OCI-LY1 (cell line): ENCODE results near the gene PKIG.

Experiments used
- H2AFZ ChIP-seq: fragments of 200-600 bp; sonication (generic), shearing (Covaris generic); 2 replicates; pipeline ENCODE4 v1.6.0; 2014; ENCODE audit warnings: antibody characterized with exemption, mild to moderate bottlenecking, low read length
- H3F3A ChIP-seq: fragments of 200-600 bp; sonication (generic), shearing (Covaris generic); 2 replicates; pipeline ENCODE4 v1.6.0; 2014; ENCODE audit warnings: mild to moderate bottlenecking, antibody characterized with exemption, low read length, moderate library complexity; ENCODE audit not compliant: insufficient read depth
- H3K27ac ChIP-seq: fragments of 200-600 bp; sonication (generic); 2 replicates; pipeline ENCODE4 v1.5.1; 2014; ENCODE audit warnings: low read length, mixed run types, mild to moderate bottlenecking, low read depth; ENCODE audit not compliant: poor library complexity, severe bottlenecking
- H3K27me3 ChIP-seq: fragments of 200-600 bp; sonication (generic); 2 replicates; pipeline ENCODE4 v1.6.0; 2014; ENCODE audit warnings: antibody characterized with exemption, mild to moderate bottlenecking, low read length, moderate library complexity; ENCODE audit not compliant: insufficient read depth
- H3K36me3 ChIP-seq: fragments of 200-600 bp; sonication (generic); 2 replicates; pipeline ENCODE4 v1.6.1; 2014; ENCODE audit warnings: mild to moderate bottlenecking, antibody characterized with exemption, low read length, moderate library complexity, mixed read lengths; ENCODE audit not compliant: insufficient read depth
- H3K4me1 ChIP-seq: fragments of 200-600 bp; sonication (generic); 2 replicates; pipeline ENCODE4 v1.5.1; 2014; ENCODE audit warnings: mild to moderate bottlenecking, low read length, moderate library complexity; ENCODE audit not compliant: insufficient read depth, severe bottlenecking
- H3K4me2 ChIP-seq: fragments of 200-600 bp; sonication (generic), shearing (Covaris generic); 2 replicates; pipeline ENCODE4 v1.6.1; 2014; ENCODE audit warnings: low read length
- H3K4me3 ChIP-seq: fragments of 200-600 bp; sonication (generic); 2 replicates; pipeline ENCODE4 v1.5.1; 2014; ENCODE audit warnings: low read length, low read depth, mild to moderate bottlenecking, mixed read lengths; ENCODE audit not compliant: poor library complexity, severe bottlenecking
- H3K79me2 ChIP-seq: fragments of 200-600 bp; shearing (Covaris generic); 2 replicates; pipeline ENCODE4 v1.6.1; 2016; ENCODE audit warnings: mixed run types, low read length, mixed read lengths; ENCODE audit not compliant: insufficient read depth
- H3K9ac ChIP-seq: fragments of 200-600 bp; sonication (generic), shearing (Covaris generic); 2 replicates; pipeline ENCODE4 v1.6.1; 2014; ENCODE audit warnings: mild to moderate bottlenecking, low read length, mixed read lengths
- H3K9me2 ChIP-seq: fragments of 200-600 bp; sonication (generic), shearing (Covaris generic); 2 replicates; pipeline ENCODE4 v1.6.1; 2014; ENCODE audit warnings: low read depth, mild to moderate bottlenecking, low read length, mixed read lengths
- H3K9me3 ChIP-seq: fragments of 200-600 bp; shearing (Covaris generic); 2 replicates; pipeline ENCODE4 v1.6.1; 2014; ENCODE audit warnings: low read length, mixed read lengths
- H4K20me1 ChIP-seq: fragments of 200-600 bp; sonication (generic), shearing (Covaris generic); 2 replicates; pipeline ENCODE4 v1.6.0; 2016; ENCODE audit warnings: mild to moderate bottlenecking, low read length; ENCODE audit not compliant: insufficient read depth
- EZH2 ChIP-seq: fragments of 200-600 bp; sonication (generic), shearing (Covaris generic); IDR thresholded peaks from 2 replicates; pipeline ENCODE4 v1.8.0; 2017; ENCODE audit warnings: borderline replicate concordance, mixed run types, mild to moderate bottlenecking, antibody characterized with exemption, low read length, moderate library complexity, mixed read lengths
- TF ChIP-seq, protein P1 (sequence below): fragments of 200-600 bp; sonication (generic), shearing (Covaris generic); IDR thresholded peaks from 2 replicates; pipeline ENCODE4 v1.5.1; 2017; ENCODE audit warnings: mild to moderate bottlenecking, antibody characterized with exemption, low read length, moderate library complexity, mixed read lengths

Gene PKIG

DNA sequence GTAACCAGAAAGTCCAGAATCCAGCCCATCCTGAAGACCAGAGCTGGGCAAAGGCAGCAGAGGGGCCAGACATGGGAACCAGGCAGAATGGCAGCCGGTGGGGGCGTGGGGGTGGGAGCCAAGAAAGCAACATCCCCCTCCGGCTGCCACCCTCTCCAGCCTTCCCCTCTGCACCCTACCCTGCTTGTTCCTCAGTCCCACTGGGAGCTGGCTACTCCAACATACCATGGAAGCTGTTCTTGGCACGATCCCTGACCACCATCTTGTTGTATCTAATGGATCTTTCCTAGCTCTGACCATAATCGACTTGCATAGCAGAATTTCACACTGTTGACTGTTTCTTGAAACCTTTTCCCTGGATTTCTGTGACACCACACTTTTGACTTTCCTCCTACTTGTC is 38.9 kb downstream of the PKIG start:
- Histone ChIP-seq H3K4me1 (peaks cover 32% of the 10 kb centered on the region), H3K36me3 (peaks cover 66% of the 10 kb centered on the region), H4K20me1 (no peaks in the 10 kb centered on the region), H3K27ac (no peak overlapping the region), H3K79me2 (no peaks in the 10 kb centered on the region), H2AFZ (no peak overlapping the region), H3K9me2 (no peaks in the 10 kb centered on the region), H3K4me3 (no peak overlapping the region), H3F3A (no peaks in the 10 kb centered on the region), H3K9ac (no peak overlapping the region), H3K4me2 (no peak overlapping the region), H3K9me3 (no peaks in the 10 kb centered on the region), H3K27me3 (no peaks in the 10 kb centered on the region)
- no peak for TF ChIP-seq EZH2
- TF ChIP-seq, protein P1, sequence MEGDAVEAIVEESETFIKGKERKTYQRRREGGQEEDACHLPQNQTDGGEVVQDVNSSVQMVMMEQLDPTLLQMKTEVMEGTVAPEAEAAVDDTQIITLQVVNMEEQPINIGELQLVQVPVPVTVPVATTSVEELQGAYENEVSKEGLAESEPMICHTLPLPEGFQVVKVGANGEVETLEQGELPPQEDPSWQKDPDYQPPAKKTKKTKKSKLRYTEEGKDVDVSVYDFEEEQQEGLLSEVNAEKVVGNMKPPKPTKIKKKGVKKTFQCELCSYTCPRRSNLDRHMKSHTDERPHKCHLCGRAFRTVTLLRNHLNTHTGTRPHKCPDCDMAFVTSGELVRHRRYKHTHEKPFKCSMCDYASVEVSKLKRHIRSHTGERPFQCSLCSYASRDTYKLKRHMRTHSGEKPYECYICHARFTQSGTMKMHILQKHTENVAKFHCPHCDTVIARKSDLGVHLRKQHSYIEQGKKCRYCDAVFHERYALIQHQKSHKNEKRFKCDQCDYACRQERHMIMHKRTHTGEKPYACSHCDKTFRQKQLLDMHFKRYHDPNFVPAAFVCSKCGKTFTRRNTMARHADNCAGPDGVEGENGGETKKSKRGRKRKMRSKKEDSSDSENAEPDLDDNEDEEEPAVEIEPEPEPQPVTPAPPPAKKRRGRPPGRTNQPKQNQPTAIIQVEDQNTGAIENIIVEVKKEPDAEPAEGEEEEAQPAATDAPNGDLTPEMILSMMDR, result no peak

- Histone ChIP-seq H2AFZ (no peak overlapping the region), H3K9ac (no peak overlapping the region), H3F3A (no peaks in the 10 kb centered on the region), H3K4me3 (no peak overlapping the region), H3K36me3 (peaks cover 61% of the 10 kb centered on the region), H3K79me2 (no peaks in the 10 kb centered on the region), H3K9me3 (no peaks in the 10 kb centered on the region), H4K20me1 (no peaks in the 10 kb centered on the region), H3K27me3 (no peaks in the 10 kb centered on the region), H3K9me2 (no peaks in the 10 kb centered on the region), H3K4me1 (peaks cover 26% of the 10 kb centered on the region), H3K27ac (no peak overlapping the region), H3K4me2 (no peak overlapping the region)
- TF ChIP-seq, protein P1, result no peak
- TF ChIP-seq EZH2, result no peak
Measured at GRCh38 chr20:44621939-44622338, 39.6 kb downstream of the PKIG start.

GRCh38 chr20:44622501-44623270 is 40.3 kb downstream of the PKIG start:
- Histone ChIP-seq H3K27ac (no peak overlapping the region), H3K9me3 (no peaks in the 10 kb centered on the region), H3K27me3 (no peaks in the 10 kb centered on the region), H3K36me3 (peaks cover 60% of the 10 kb centered on the region), H3K9ac (no peak overlapping the region), H3K79me2 (no peaks in the 10 kb centered on the region), H4K20me1 (no peaks in the 10 kb centered on the region), H3F3A (no peaks in the 10 kb centered on the region), H2AFZ (no peak overlapping the region), H3K4me1 (peaks cover 19% of the 10 kb centered on the region), H3K4me3 (no peak overlapping the region), H3K9me2 (no peaks in the 10 kb centered on the region), H3K4me2 (no peak overlapping the region)
- no peak for TF ChIP-seq EZH2
- TF ChIP-seq, protein P1, result no peak
